Panc1 (cell line): Measurements from ENCODE around the gene ZFYVE28. TPM values are rescaled to one million over a fixed set of nuclear protein-coding genes. Genes with fewer than 3 reads are reported as not detected.

Experiments
- ATAC-seq: fragments of 200-7000 bp; cut with Tn5 transposase; 2 replicates; pipeline ENCODE4 v1.9.1; 2020; ENCODE audit warnings: mild to moderate bottlenecking, moderate library complexity
- BruUV-seq: library from RNA; stranded (reverse); fragments of 400-500 nt; replicated peaks from 2 replicates; lab custom pipeline; 2021; lab: Mats Ljungman, UMichigan
- CTCF ChIA-PET: fragments of 300-600 bp; sonication (Branson Sonifier 250); formaldehyde crosslinking; loops from one replicate; lab custom pipeline; 2022; ENCODE audit warnings: antibody characterized with exemption; lab: Charles Lee
- POLR2A ChIA-PET: fragments of 300-600 bp; sonication (Branson Sonifier 250); formaldehyde crosslinking; loops from one replicate; lab custom pipeline; 2022; ENCODE audit warnings: antibody characterized with exemption; lab: Charles Lee
- DNase-seq: peaks from one replicate; pipeline ENCODE4 v3.0.0-alpha.2; 2010; ENCODE audit warnings: low read depth, low spot score
- H3K27ac ChIP-seq: 2 replicates; pipeline ENCODE4 v1.5.1; 2011; ENCODE audit warnings: mild to moderate bottlenecking, low read length, inconsistent platforms
- H3K27me3 ChIP-seq: fragments of 200-500 bp; sonication (Bioruptor generic); 2 replicates; pipeline ENCODE4 v1.6.0; 2014; ENCODE audit warnings: low read length, inconsistent platforms; ENCODE audit not compliant: control insufficient read depth, insufficient read depth
- H3K36me3 ChIP-seq: fragments of 200-500 bp; sonication (Bioruptor generic); 2 replicates; pipeline ENCODE4 v1.5.1; 2014; ENCODE audit warnings: inconsistent platforms, mild to moderate bottlenecking, low read length, moderate library complexity; ENCODE audit not compliant: control insufficient read depth, insufficient read depth
- H3K4me1 ChIP-seq: 2 replicates; pipeline ENCODE4 v1.5.1; 2011; ENCODE audit warnings: inconsistent platforms, mild to moderate bottlenecking, low read length, moderate library complexity; ENCODE audit not compliant: control insufficient read depth, insufficient read depth
- H3K4me3 ChIP-seq, 2 experiments: 2 replicates each; pipeline ENCODE4 v1.5.1; 2011 to 2012; ENCODE audit warnings: low read depth in 2 of 2, low read length in 2 of 2, mild to moderate bottlenecking in 2 of 2, inconsistent platforms in 1 of 2, moderate library complexity in 1 of 2
- H3K9me3 ChIP-seq: fragments of 200-500 bp; sonication (Bioruptor generic); 2 replicates; pipeline ENCODE4 v1.5.1; 2014; ENCODE audit warnings: low read depth, mild to moderate bottlenecking, inconsistent platforms, low read length, moderate library complexity; ENCODE audit not compliant: control insufficient read depth, insufficient read depth
- CTCF ChIP-seq: fragments of 450-650 bp; IDR thresholded peaks from 2 replicates; pipeline ENCODE4 v1.5.1; 2017; ENCODE audit warnings: mild to moderate bottlenecking
- POLR2AphosphoS5 ChIP-seq: IDR thresholded peaks from 2 replicates; pipeline ENCODE4 v1.6.1; 2012; ENCODE audit warnings: mild to moderate bottlenecking, low read depth, low read length, moderate library complexity
- REST ChIP-seq, 2 experiments: IDR thresholded peaks; 2 replicates each; pipeline ENCODE4 v1.6.1; 2011 to 2012; ENCODE audit warnings: low read depth in 2 of 2, control low read depth in 1 of 2, low read length in 1 of 2, mild to moderate bottlenecking in 1 of 2, moderate library complexity in 1 of 2; ENCODE audit not compliant: insufficient read depth in 1 of 2
- SIN3A ChIP-seq: IDR thresholded peaks from 2 replicates; pipeline ENCODE4 v1.6.1; 2012; ENCODE audit warnings: low read depth, mild to moderate bottlenecking, low read length, moderate library complexity, borderline replicate concordance; ENCODE audit not compliant: insufficient read depth
- TCF7L2 ChIP-seq: IDR thresholded peaks from 2 replicates; pipeline ENCODE4 v1.6.1; 2011; ENCODE audit warnings: mild to moderate bottlenecking, low read depth, low read length, inconsistent platforms
- in situ Hi-C: cut with HindIII; loops from 2 replicates; pipeline ENCODE4 v1.10.0; 2016; ENCODE audit warnings: low sequenced_read_pairs, low pct_unique_long_range_greater_than_20kb
- intact Hi-C: fragments of 100-400 bp; cut with micrococcal nuclease; formaldehyde crosslinking; loops from one replicate; pipeline ENCODE4 v1.10.0; 2022; ENCODE audit not compliant: unreplicated experiment
- total RNA-seq: library from RNA; stranded (reverse); gene quantifications from one replicate; pipeline ENCODE4 v1.2.1, GENCODE V29; 2021; ENCODE audit not compliant: unreplicated experiment

The ZFYVE28 gene
- total RNA-seq, 1 experiment from 2014 or later = 11.9 TPM

- peaks cover 9% of the 10 kb centered on the region for H3K4me1 ChIP-seq
- peaks cover 13% of the 10 kb centered on the region; the same call in 1 of the 2 replicates for H3K36me3 ChIP-seq
- CTCF ChIA-PET = no interaction called here
- no peak for TF ChIP-seq REST (IDR thresholded peaks at IDR 0.05; ENCODE audit: insufficient read depth in 1 of 2, low read depth in 2 of 2, low read length in 1 of 2)
- TF ChIP-seq CTCF = no peak
- TF ChIP-seq POLR2AphosphoS5 = no peak
- no peak for TF ChIP-seq TCF7L2
- TF ChIP-seq SIN3A = no peak
- no peak overlapping the region for H3K27ac ChIP-seq
- no peak overlapping the region for H3K4me3 ChIP-seq
- no peaks in the 10 kb centered on the region for H3K9me3 ChIP-seq
- intact Hi-C loops = no loop called here
- ATAC-seq (no peak), DNase-seq (no peak)
- no TSS peak for BruUV-seq
- in situ Hi-C loops = no loop called here
- POLR2A ChIA-PET = no interaction called here
- no peaks in the 10 kb centered on the region for H3K27me3 ChIP-seq
Observed at GRCh38 chr4:2236944-2237666, 181.3 kb downstream of the ZFYVE28 start.

DNA sequence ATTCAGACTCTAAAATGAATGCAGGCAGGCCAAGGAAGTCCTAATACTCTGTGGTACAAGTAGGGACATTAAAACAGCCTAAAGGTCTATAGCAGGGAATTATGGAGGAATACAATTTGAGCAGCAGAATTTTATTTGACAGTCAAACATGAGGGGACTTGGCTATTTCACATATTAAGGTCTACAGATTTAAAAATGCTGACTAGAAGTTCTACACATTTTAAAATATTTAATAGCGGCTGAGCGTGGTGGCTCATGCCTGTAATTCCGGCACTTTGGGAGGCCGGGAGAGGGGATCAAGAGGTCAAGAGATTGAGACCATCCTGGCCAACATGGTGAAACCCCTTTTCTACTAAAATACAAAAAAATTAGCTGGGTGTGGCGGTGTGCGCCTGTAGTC, 187.4 kb downstream of the ZFYVE28 start:
- no peak overlapping the region for H3K4me3 ChIP-seq
- no TSS peak for BruUV-seq
- no peaks in the 10 kb centered on the region for H3K4me1 ChIP-seq
- ChIA-PET POLR2A (interaction anchor here (0.6 kb wide), 1 partner anchor 497 kb away, joined by 8 read pairs; no protein-coding TSS in a partner anchor), CTCF (no interaction called here)
- DNase-seq = no peak
- no peaks in the 10 kb centered on the region for H3K9me3 ChIP-seq
- no peaks in the 10 kb centered on the region for H3K27me3 ChIP-seq
- peaks cover 9% of the 10 kb centered on the region; the same call in 1 of the 2 replicates for H3K36me3 ChIP-seq
- in situ Hi-C loops (no loop called here), intact Hi-C loops (no loop called here)
- TF ChIP-seq SIN3A = no peak
- no peak for TF ChIP-seq POLR2AphosphoS5
- TF ChIP-seq TCF7L2 = no peak
- TF ChIP-seq CTCF = no peak
- TF ChIP-seq REST (IDR thresholded peaks at IDR 0.05; ENCODE audit: insufficient read depth in 1 of 2, low read depth in 2 of 2, low read length in 1 of 2) = no peak
- no peak overlapping the region for H3K27ac ChIP-seq
- no peak for ATAC-seq
